ENCODE results near the gene KCNB1.
"Not testable (repeated sequence)": the region's sequence is repeated elsewhere in the genome, so short reads cannot be mapped to it uniquely, and the experiment has no call there.

KCNB1 gene

GRCh38 chr20:49319208-49319809 lies 163.2 kb downstream of the KCNB1 start:
- no peak for DNase-seq (ENCODE audit: low spot score)

GRCh38 chr20:49318430-49319207 lies 163.8 kb downstream of the KCNB1 start:
- no peak for DNase-seq (ENCODE audit: low spot score)

- no peak for DNase-seq (ENCODE audit: low spot score)
These were observed 164.4 kb downstream of the KCNB1 start for GRCh38 chr20:49318091-49318429.

- DNase-seq (ENCODE audit: low spot score), result no peak
These were observed 165.8 kb downstream of the KCNB1 start for GRCh38 chr20:49316704-49317103.

- DNase-seq (ENCODE audit: low spot score), result no peak
These were observed 166.9 kb downstream of the KCNB1 start for GRCh38 chr20:49315580-49315979.

- not testable (repeated sequence) for DNase-seq (ENCODE audit: low spot score)
These were observed 168.4 kb downstream of the KCNB1 start for GRCh38 chr20:49314052-49314451.

Data from RKO (cell line).